SK-N-SH (cell line): Measurements from ENCODE around the gene MRPL40. TPM values are rescaled to one million over a fixed set of nuclear protein-coding genes. Genes with fewer than 3 reads are reported as not detected.

Source experiments
- CTCF ChIA-PET: fragments of 300-600, 350-600 bp; formaldehyde crosslinking; extraction: SDS; loops from one replicate; lab custom pipeline; 2021; lab: Yijun Ruan, JAX
- POLR2A ChIA-PET: fragments of 350-600 bp; sonication (Branson Sonifier 250); formaldehyde crosslinking; extraction: SDS; loops from one replicate; lab custom pipeline; 2020; ENCODE audit warnings: antibody characterized with exemption, inconsistent platforms; lab: Yijun Ruan, JAX
- DNase-seq: peaks from one replicate; pipeline ENCODE4 v3.0.0; 2012
- H2AFZ ChIP-seq: fragments of 200-600 bp; sonication (generic); 2 replicates; pipeline ENCODE4 v1.8.1; 2016; ENCODE audit warnings: antibody characterized with exemption, mild to moderate bottlenecking, low read depth
- H3F3A ChIP-seq: fragments of 200-600 bp; sonication (generic); replicated peaks from 2 replicates; pipeline ENCODE3; 2016; ENCODE audit warnings: antibody characterized with exemption, mild to moderate bottlenecking; ENCODE audit not compliant: insufficient read depth
- H3K27ac ChIP-seq, 2 experiments: fragments of 200-500 bp in 1 of 2; fragments of 200-600 bp in 1 of 2; sonication (Bioruptor generic) in 1 of 2; sonication (generic), shearing (Covaris generic) in 1 of 2; 2 replicates each; pipeline versions ENCODE4 v1.5.1 to v1.6.1; 2014 to 2016; ENCODE audit warnings: low read depth in 2 of 2, inconsistent platforms in 1 of 2, low read length in 1 of 2, mild to moderate bottlenecking in 1 of 2, mixed read lengths in 1 of 2
- H3K27me3 ChIP-seq: fragments of 200-600 bp; sonication (generic), shearing (Covaris generic); 2 replicates; pipeline ENCODE4 v1.6.1; 2016; ENCODE audit warnings: mixed run types; ENCODE audit not compliant: insufficient read depth
- H3K36me3 ChIP-seq, 2 experiments: fragments of 200-500 bp in 1 of 2; fragments of 200-600 bp in 1 of 2; sonication (Bioruptor generic) in 1 of 2; sonication (generic) in 1 of 2; replicated peaks in 1 of 2; 2 replicates each; pipeline versions ENCODE3 to v1.5.1; 2014 to 2016; ENCODE audit warnings: low read length in 1 of 2, mild to moderate bottlenecking in 1 of 2; ENCODE audit not compliant: insufficient read depth in 2 of 2, control insufficient read depth in 1 of 2
- H3K4me1 ChIP-seq, 2 experiments: fragments of 200-500 bp in 1 of 2; fragments of 200-600 bp in 1 of 2; sonication (Bioruptor generic) in 1 of 2; sonication (generic), shearing (Covaris generic) in 1 of 2; 2 replicates each; pipeline versions ENCODE4 v1.5.1 to v1.6.1; 2014 to 2016; ENCODE audit warnings: low read depth in 1 of 2, low read length in 1 of 2, mixed run types in 1 of 2; ENCODE audit not compliant: insufficient read depth in 2 of 2, control insufficient read depth in 1 of 2
- H3K4me2 ChIP-seq: fragments of 200-600 bp; sonication (generic), shearing (Covaris generic); 2 replicates; pipeline ENCODE4 v1.6.1; 2017; ENCODE audit warnings: mixed run types
- H3K4me3 ChIP-seq, 2 experiments: fragments of 200-500 bp in 1 of 2; fragments of 200-600 bp in 1 of 2; sonication (Bioruptor generic) in 1 of 2; sonication (generic), shearing (Covaris generic) in 1 of 2; 2 replicates each; pipeline versions ENCODE4 v1.5.1 to v1.8.1; 2014 to 2016; ENCODE audit warnings: low read depth in 2 of 2, inconsistent platforms in 1 of 2, low read length in 1 of 2, mild to moderate bottlenecking in 1 of 2, mixed read lengths in 1 of 2, moderate library complexity in 1 of 2
- H3K79me2 ChIP-seq: fragments of 200-600 bp; sonication (generic); 2 replicates; pipeline ENCODE4 v1.8.1; 2017; ENCODE audit warnings: mild to moderate bottlenecking; ENCODE audit not compliant: insufficient read depth
- H3K9ac ChIP-seq: fragments of 200-600 bp; sonication (generic); 2 replicates; pipeline ENCODE4 v1.6.1; 2017; ENCODE audit warnings: mixed run types
- H3K9me2 ChIP-seq: fragments of 200-600 bp; sonication (generic); 2 replicates; pipeline ENCODE4 v1.6.1; 2017; ENCODE audit warnings: mixed run types
- H3K9me3 ChIP-seq: fragments of 200-600 bp; sonication (generic); 2 replicates; pipeline ENCODE4 v1.6.1; 2017; ENCODE audit warnings: mixed run types, mild to moderate bottlenecking, moderate library complexity
- H4K20me1 ChIP-seq: fragments of 200-600 bp; sonication (generic); 2 replicates; pipeline ENCODE4 v1.6.1; 2017; ENCODE audit warnings: mild to moderate bottlenecking, mixed run types; ENCODE audit not compliant: insufficient read depth
- CHD2 ChIP-seq: fragments of 150-350 bp; IDR thresholded peaks from 2 replicates; pipeline ENCODE4 v1.6.1; 2018; ENCODE audit warnings: low read length; ENCODE audit not compliant: partially characterized antibody
- JUND ChIP-seq: IDR thresholded peaks from 2 replicates; pipeline ENCODE4 v1.4.0; 2012
- MAX ChIP-seq: IDR thresholded peaks from 2 replicates; pipeline ENCODE4 v1.4.0; 2012; ENCODE audit warnings: low read depth
- MXI1 ChIP-seq: IDR thresholded peaks from 2 replicates; pipeline ENCODE4 v1.6.1; 2012; ENCODE audit warnings: mild to moderate bottlenecking, low read depth, low read length, improper control_type of control experiment
- PBX3 ChIP-seq: IDR thresholded peaks from 2 replicates; pipeline ENCODE4; 2012
- RAD21 ChIP-seq: IDR thresholded peaks from 2 replicates; pipeline ENCODE4 v1.6.1; 2012; ENCODE audit warnings: mild to moderate bottlenecking, low read length
- RCOR1 ChIP-seq: fragments of 150-350 bp; IDR thresholded peaks from 2 replicates; pipeline ENCODE4 v1.6.1; 2017; ENCODE audit warnings: antibody characterized with exemption, low read length
- REST ChIP-seq: IDR thresholded peaks from 2 replicates; pipeline ENCODE4 v1.6.1; 2012; ENCODE audit warnings: mild to moderate bottlenecking, low read depth, low read length, moderate library complexity
- RXRA ChIP-seq: IDR thresholded peaks from 2 replicates; pipeline ENCODE4 v1.4.0; 2012; ENCODE audit warnings: low read depth, mild to moderate bottlenecking, borderline replicate concordance
- SIN3A ChIP-seq: IDR thresholded peaks from 2 replicates; pipeline ENCODE4 v1.6.1; 2012; ENCODE audit warnings: low read depth, mild to moderate bottlenecking, low read length, moderate library complexity, borderline replicate concordance
- TAF1 ChIP-seq: IDR thresholded peaks from 2 replicates; pipeline ENCODE4 v1.6.1; 2012; ENCODE audit warnings: low read depth, mild to moderate bottlenecking, low read length, moderate library complexity, borderline replicate concordance
- TCF12 ChIP-seq: IDR thresholded peaks from 2 replicates; pipeline ENCODE4 v1.4.0; 2012
- TEAD4 ChIP-seq: IDR thresholded peaks from 2 replicates; pipeline ENCODE4 v1.4.0; 2012; ENCODE audit warnings: mild to moderate bottlenecking, borderline replicate concordance; ENCODE audit not compliant: insufficient read depth
- USF1 ChIP-seq: IDR thresholded peaks from 2 replicates; pipeline ENCODE4 v1.4.0; 2012; ENCODE audit warnings: low read depth, borderline replicate concordance
- USF2 ChIP-seq: fragments of 150-350 bp; IDR thresholded peaks from 2 replicates; pipeline ENCODE4 v1.6.1; 2017; ENCODE audit warnings: antibody characterized with exemption, low read length, low read depth, borderline replicate concordance
- ZBTB33 ChIP-seq: IDR thresholded peaks from 2 replicates; pipeline ENCODE4 v1.4.0; 2012; ENCODE audit warnings: low read depth, borderline replicate concordance
- WGBS: methylation state at CpG from one replicate; pipeline ENCODE4 v1.1.6; 2017; ENCODE audit warnings: low lambda C conversion rate; 5-methylcytosine and 5-hydroxymethylcytosine counted together
- polyA plus RNA-seq, 3 experiments: library from polyadenylated mRNA; depleted of rRNA; stranded (reverse); fragments of >200 nt; gene quantifications; 2 replicates each; pipeline ENCODE4 v1.2.3, GENCODE V29; 2012

Gene MRPL40
- polyA plus RNA-seq, 1 of the 3 experiments (the other 2 are of a cell fraction) = 34.9 TPM

- Histone ChIP-seq H3K4me1 (no peaks in the 10 kb centered on the region), H3K79me2 (no peaks in the 10 kb centered on the region), H3K4me3 (no peak overlapping the region), H3K4me2 (no peak overlapping the region), H3K9me3 (no peaks in the 10 kb centered on the region), H3F3A (peaks cover 2% of the 10 kb centered on the region), H3K9me2 (no peaks in the 10 kb centered on the region), H3K27ac (no peak overlapping the region), H3K9ac (no peak overlapping the region), H2AFZ (no peak overlapping the region)
- ChIA-PET POLR2A (no interaction called here), CTCF (interaction anchor here (1.3 kb wide), 2 partner anchors 8 to 174 kb away, joined by 4 read pairs; no protein-coding TSS in a partner anchor)
- DNase-seq = no peak
- 17% methylated on average over 2 of the region's 4 CpGs for WGBS
- TF ChIP-seq USF2 (no peak), RCOR1 (no peak), RAD21 (no peak), SIN3A (no peak), TEAD4 (no peak), MXI1 (no peak), PBX3 (no peak)
- TF ChIP-seq, all 33 proteins: peak for 0
- no peaks in the 10 kb centered on the region for H4K20me1 ChIP-seq
- H3K27me3 ChIP-seq = no peaks in the 10 kb centered on the region
- peaks cover 72 to 74% of the 10 kb centered on the region in 2 experiments for H3K36me3 ChIP-seq
Measured at GRCh38 chr22:19455585-19456370, 23.4 kb downstream of the MRPL40 start.

- Histone ChIP-seq H3K4me3 (no peak overlapping the region), H4K20me1 (no peaks in the 10 kb centered on the region), H3K9me2 (no peaks in the 10 kb centered on the region), H2AFZ (no peak overlapping the region), H3K27ac (no peak overlapping the region), H3K9me3 (no peaks in the 10 kb centered on the region), H3K36me3 (peaks cover 72 to 77% of the 10 kb centered on the region in 2 experiments), H3K27me3 (no peaks in the 10 kb centered on the region), H3F3A (no peaks in the 10 kb centered on the region), H3K79me2 (no peaks in the 10 kb centered on the region), H3K9ac (no peak overlapping the region), H3K4me1 (no peaks in the 10 kb centered on the region), H3K4me2 (no peak overlapping the region)
- ChIA-PET POLR2A (no interaction called here), CTCF (no interaction called here)
- 84% methylated on average over 5 of the region's 10 CpGs for WGBS
- no peak for DNase-seq
- TF ChIP-seq MAX (no peak), JUND (no peak), TCF12 (no peak), RXRA (no peak), ZBTB33 (no peak), USF1 (no peak), TAF1 (no peak), RAD21 (no peak), REST (no peak), CHD2 (no peak), TEAD4 (no peak), PBX3 (no peak)
Measured at GRCh38 chr22:19456541-19456940, 24.2 kb downstream of the MRPL40 start.
